Esophagus muscularis mucosa (tissue), 4 donors: Measurements from ENCODE around the gene HS1BP3. TPM values are rescaled to one million over a fixed set of nuclear protein-coding genes. Genes with fewer than 3 reads are reported as not detected.

Experiments used
- DNase-seq: peaks from one replicate; pipeline ENCODE4 v3.0.0-alpha.2; 2017; ENCODE audit errors: extremely low spot score
- H3K27ac ChIP-seq, 4 donors: fragments of 200-600 bp; sonication (generic); replicated peaks in 1 of 4; 1 replicate in 3 of 4; 2 replicates in 1 of 4; pipeline ENCODE4 v1.5.1; 2016 to 2019; ENCODE audit warnings: mild to moderate bottlenecking in 1 of 4
- H3K27me3 ChIP-seq, 4 donors: fragments of 200-600 bp; sonication (generic); one replicate each; pipeline versions ENCODE4 v1.5.1 to v1.6.0; 2016 to 2019
- H3K36me3 ChIP-seq, 4 donors: fragments of 200-600 bp; sonication (generic); one replicate each; pipeline ENCODE4 v1.5.1; 2016 to 2019
- H3K4me1 ChIP-seq, 4 donors: fragments of 200-600 bp; sonication (generic); one replicate each; pipeline ENCODE4 v1.5.1; 2016 to 2019
- H3K4me3 ChIP-seq, 4 donors: fragments of 200-600 bp; sonication (generic); 1 replicate in 2 of 4; 2 replicates in 2 of 4; pipeline ENCODE4 v1.5.1; 2016 to 2019; ENCODE audit warnings: mild to moderate bottlenecking in 4 of 4, moderate library complexity in 1 of 4
- H3K9me3 ChIP-seq, 4 donors: fragments of 200-600 bp; sonication (generic); 1 replicate in 3 of 4; 2 replicates in 1 of 4; pipeline ENCODE4 v1.5.1; 2016 to 2019
- CTCF ChIP-seq, 3 experiments: fragments of 200-600 bp in 2 of 3; fragments of 450-650 bp in 1 of 3; sonication (generic) in 2 of 3; IDR thresholded peaks; one replicate each; pipeline ENCODE4 v1.5.1; 2017 to 2019; ENCODE audit warnings: antibody characterized with exemption in 3 of 3, mild to moderate bottlenecking in 2 of 3, moderate library complexity in 1 of 3
- EP300 ChIP-seq: sonication (generic); formaldehyde crosslinking; IDR thresholded peaks from one replicate; pipeline ENCODE4 v1.6.1; 2017; ENCODE audit warnings: antibody characterized with exemption
- POLR2A ChIP-seq: fragments of 450-650 bp; IDR thresholded peaks from one replicate; pipeline ENCODE4 v1.6.1; 2017; ENCODE audit warnings: antibody characterized with exemption, moderate library complexity, mild to moderate bottlenecking, low read depth
- POLR2AphosphoS5 ChIP-seq, 2 donors: sonication (generic); formaldehyde crosslinking; IDR thresholded peaks; one replicate each; pipeline ENCODE4 v1.6.1; 2017; ENCODE audit warnings: antibody characterized with exemption in 2 of 2
- WGBS: methylation state at CpG from one replicate; pipeline ENCODE4 v1.1.5; 2018; 5-methylcytosine and 5-hydroxymethylcytosine counted together
- intact Hi-C: fragments of 100-400 bp; cut with DNase I; formaldehyde crosslinking; loops from one replicate; pipeline ENCODE4 v1.15.1; 2023
- total RNA-seq, 4 donors: library from RNA; depleted of rRNA; stranded (reverse); fragments of >200 nt; gene quantifications; one replicate each; pipeline versions ENCODE4 v1.1.0 to v1.2.1, GENCODE V29; 2016

The HS1BP3 gene
- total RNA-seq, 4 donors from 2014 or later = 42.6 to 95.6 (median 60.0) TPM

DNA sequence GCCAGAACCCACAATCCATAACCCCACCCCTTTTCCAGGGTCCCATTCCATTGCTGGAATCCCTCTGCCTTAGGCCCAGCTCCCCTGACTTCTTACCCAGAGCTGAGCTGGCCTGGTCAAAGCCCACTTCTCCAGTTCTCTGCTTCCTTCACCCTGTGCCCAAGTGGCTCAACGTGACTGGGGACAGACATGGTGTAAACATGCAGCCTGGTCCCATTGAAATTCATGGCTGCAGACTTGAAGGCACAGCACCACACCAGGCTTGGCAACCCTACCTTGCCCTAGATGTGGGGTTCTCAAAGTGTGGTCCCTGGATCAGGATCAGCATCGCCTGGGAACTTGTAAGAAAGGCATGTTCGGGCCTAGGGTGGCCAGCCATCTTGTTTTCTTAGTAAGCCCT, 3.7 kb downstream of the HS1BP3 start:
- no peaks in the 10 kb centered on the region for H3K27me3 ChIP-seq
- TF ChIP-seq EP300 (no peak), CTCF (IDR thresholded peaks at IDR 0.05) (no peak), POLR2AphosphoS5 (IDR thresholded peaks at IDR 0.05) (no peak), POLR2A (no peak)
- H3K4me3 ChIP-seq = no peak overlapping the region
- H3K9me3 ChIP-seq = no peaks in the 10 kb centered on the region
- WGBS = 100% methylated on average over 1 of the region's 3 CpGs
- DNase-seq = no peak
- intact Hi-C loops = no loop called here
- peak overlapping the region; percentile 43 to 98 (median 78) for H3K27ac ChIP-seq
- peaks cover 12 to 46% (median 43%) of the 10 kb centered on the region in 4 donors for H3K36me3 ChIP-seq
- peaks cover 33 to 67% (median 62%) of the 10 kb centered on the region in 4 donors for H3K4me1 ChIP-seq

- intact Hi-C loops = no loop called here
- TF ChIP-seq POLR2AphosphoS5 (IDR thresholded peaks at IDR 0.05) = no peak
- no peak for TF ChIP-seq EP300
- TF ChIP-seq CTCF (IDR thresholded peaks at IDR 0.05) = no peak
- TF ChIP-seq POLR2A = no peak
- no peaks in the 10 kb centered on the region for H3K9me3 ChIP-seq
- no peaks in the 10 kb centered on the region for H3K27me3 ChIP-seq
- H3K4me1 ChIP-seq = peaks cover 36 to 67% (median 62%) of the 10 kb centered on the region in 4 donors
- H3K27ac ChIP-seq = peak overlapping the region; percentile 43 to 98 (median 78)
- no peak for DNase-seq
- no peak overlapping the region for H3K4me3 ChIP-seq
- peaks cover 12 to 47% (median 44%) of the 10 kb centered on the region in 4 donors for H3K36me3 ChIP-seq
- WGBS = 88% methylated on average over 20 of the region's 20 CpGs
Measured at GRCh38 chr2:20646446-20646845, 4.5 kb downstream of the HS1BP3 start.

GRCh38 chr2:20645761-20646160, 5.1 kb downstream of the HS1BP3 start:
- H3K27ac ChIP-seq = peak overlapping the region; percentile 57 to 98 (median 78)
- no peak for TF ChIP-seq EP300
- no peak for TF ChIP-seq POLR2A
- TF ChIP-seq CTCF (IDR thresholded peaks at IDR 0.05) = no peak
- no peak for TF ChIP-seq POLR2AphosphoS5 (IDR thresholded peaks at IDR 0.05)
- H3K9me3 ChIP-seq = no peaks in the 10 kb centered on the region
- H3K27me3 ChIP-seq = no peaks in the 10 kb centered on the region
- intact Hi-C loops = no loop called here
- WGBS = 78% methylated on average over 10 of the region's 10 CpGs
- peaks cover 43 to 71% (median 67%) of the 10 kb centered on the region in 4 donors for H3K4me1 ChIP-seq
- no peak overlapping the region for H3K4me3 ChIP-seq
- peaks cover 12 to 52% (median 50%) of the 10 kb centered on the region in 4 donors for H3K36me3 ChIP-seq
- no peak for DNase-seq

- H3K4me1 ChIP-seq = peaks cover 43 to 74% (median 69%) of the 10 kb centered on the region in 4 donors
- intact Hi-C loops = no loop called here
- H3K4me3 ChIP-seq = no peak overlapping the region
- no CpG with 5 or more reads among the region's 14 CpGs for WGBS
- DNase-seq = no peak
- no peaks in the 10 kb centered on the region for H3K9me3 ChIP-seq
- H3K27me3 ChIP-seq = no peaks in the 10 kb centered on the region
- peak overlapping the region; percentile 57 to 98 (median 78) for H3K27ac ChIP-seq
- H3K36me3 ChIP-seq = peaks cover 12 to 56% (median 54%) of the 10 kb centered on the region in 4 donors
- no peak for TF ChIP-seq POLR2AphosphoS5 (IDR thresholded peaks at IDR 0.05)
- TF ChIP-seq POLR2A = no peak
- no peak for TF ChIP-seq EP300
- no peak for TF ChIP-seq CTCF (IDR thresholded peaks at IDR 0.05)
Measured at GRCh38 chr2:20645301-20645701, 5.6 kb downstream of the HS1BP3 start.

- Histone ChIP-seq H3K4me3 (no peak overlapping the region), H3K27ac (peak overlapping the region; percentile 57 to 98 (median 94)), H3K4me1 (peaks cover 32 to 74% (median 69%) of the 10 kb centered on the region in 4 donors), H3K27me3 (no peaks in the 10 kb centered on the region), H3K36me3 (peaks cover 12 to 68% (median 65%) of the 10 kb centered on the region in 4 donors), H3K9me3 (no peaks in the 10 kb centered on the region)
- whole genome bisulfite sequencing = 45% methylated on average over 3 of the region's 3 CpGs
- intact Hi-C loops = loop anchor here (5.0 kb wide), 1 partner anchor 247 kb away; no protein-coding TSS in a partner anchor
- DNase-seq = no peak
- no peak for TF ChIP-seq EP300
- TF ChIP-seq POLR2A = no peak
- no peak for TF ChIP-seq POLR2AphosphoS5 (IDR thresholded peaks at IDR 0.05)
- no peak for TF ChIP-seq CTCF (IDR thresholded peaks at IDR 0.05)
Measured at GRCh38 chr2:20643826-20644225, 7.1 kb downstream of the HS1BP3 start.
